HG03565 (cell line): Measurements from ENCODE around the gene TCEA3.
"Not testable (repeated sequence)": the region's sequence is repeated elsewhere in the genome, so short reads cannot be mapped to it uniquely, and the experiment has no call there.

Experiments used
- ATAC-seq: cut with Tn5 transposase; IDR thresholded peaks from one replicate; pipeline ENCODE4 v1.9.1; 2021; ENCODE audit warnings: mild to moderate bottlenecking, moderate library complexity; ENCODE audit not compliant: unreplicated experiment

Gene TCEA3

GRCh38 chr1:23395154-23395724, 29.3 kb downstream of the TCEA3 start:
- ATAC-seq, result no peak

GRCh38 chr1:23394684-23395083, 29.9 kb downstream of the TCEA3 start:
- no peak for ATAC-seq

- ATAC-seq, result no peak
These were observed 30.4 kb downstream of the TCEA3 start for GRCh38 chr1:23394181-23394580.

- ATAC-seq, result no peak
These were observed 30.8 kb downstream of the TCEA3 start for GRCh38 chr1:23393706-23394105.

- ATAC-seq, result no peak
These were observed 32.3 kb downstream of the TCEA3 start for GRCh38 chr1:23392125-23392855.

GRCh38 chr1:23389837-23390321, 34.7 kb downstream of the TCEA3 start:
- ATAC-seq, result no peak

- ATAC-seq, result no peak
These were observed 37.1 kb downstream of the TCEA3 start for GRCh38 chr1:23387494-23387893.

- no peak for ATAC-seq
These were observed 39.4 kb downstream of the TCEA3 start for GRCh38 chr1:23385119-23385621.

GRCh38 chr1:23384312-23385058, 40.1 kb downstream of the TCEA3 start:
- no peak for ATAC-seq

- no peak for ATAC-seq
These were observed 40.8 kb downstream of the TCEA3 start for GRCh38 chr1:23383577-23384311.

GRCh38 chr1:23381233-23381885, 43.2 kb downstream of the TCEA3 start:
- ATAC-seq, result no peak

GRCh38 chr1:23380719-23381118, 43.8 kb downstream of the TCEA3 start:
- no peak for ATAC-seq

GRCh38 chr1:23380236-23380635, 44.3 kb downstream of the TCEA3 start:
- not testable (repeated sequence) for ATAC-seq

GRCh38 chr1:23376890-23377811, 47.4 kb downstream of the TCEA3 start:
- no peak for ATAC-seq

- not testable (repeated sequence) for ATAC-seq
These were observed 50.3 kb downstream of the TCEA3 start for GRCh38 chr1:23374079-23374735.

GRCh38 chr1:23371987-23372880, 52.3 kb downstream of the TCEA3 start:
- ATAC-seq, result no peak

GRCh38 chr1:23370709-23371584, 53.6 kb downstream of the TCEA3 start:
- ATAC-seq, result no peak
